ENCODE data around the gene UNKL.

Gene UNKL

GRCh38 chr16:1378804-1379303 lies 35.6 kb downstream of the UNKL start:
- in situ Hi-C loops (cut with MboI; ENCODE audit: low sequenced_read_pairs): no loop called here

GRCh38 chr16:1378087-1378803 lies 36.3 kb downstream of the UNKL start:
- in situ Hi-C loops (cut with MboI; ENCODE audit: low sequenced_read_pairs): no loop called here

GRCh38 chr16:1377406-1378010 lies 37.0 kb downstream of the UNKL start:
- in situ Hi-C loops (cut with MboI; ENCODE audit: low sequenced_read_pairs): no loop called here

GRCh38 chr16:1375741-1376410 lies 38.6 kb downstream of the UNKL start:
- in situ Hi-C loops (cut with MboI; ENCODE audit: low sequenced_read_pairs): no loop called here

- in situ Hi-C loops (cut with MboI; ENCODE audit: low sequenced_read_pairs): no loop called here
These were observed 39.2 kb downstream of the UNKL start for GRCh38 chr16:1375298-1375640.

- in situ Hi-C loops (cut with MboI; ENCODE audit: low sequenced_read_pairs): no loop called here
These were observed 39.8 kb downstream of the UNKL start for GRCh38 chr16:1374418-1375297.

- in situ Hi-C loops (cut with MboI; ENCODE audit: low sequenced_read_pairs): no loop called here
These were observed 42.1 kb downstream of the UNKL start for GRCh38 chr16:1372292-1372950.

GRCh38 chr16:1371054-1371978 lies 43.2 kb downstream of the UNKL start:
- in situ Hi-C loops (cut with MboI; ENCODE audit: low sequenced_read_pairs): no loop called here

GRCh38 chr16:1367486-1368174 lies 46.9 kb downstream of the UNKL start:
- in situ Hi-C loops (cut with MboI; ENCODE audit: low sequenced_read_pairs): no loop called here

- in situ Hi-C loops (cut with MboI; ENCODE audit: low sequenced_read_pairs): no loop called here
These were observed 47.7 kb downstream of the UNKL start for GRCh38 chr16:1366712-1367299.

GRCh38 chr16:1366060-1366711 lies 48.3 kb downstream of the UNKL start:
- in situ Hi-C loops (cut with MboI; ENCODE audit: low sequenced_read_pairs): no loop called here

GRCh38 chr16:1364510-1364909 lies 50.0 kb downstream of the UNKL start:
- in situ Hi-C loops (cut with MboI; ENCODE audit: low sequenced_read_pairs): no loop called here

- in situ Hi-C loops (cut with MboI; ENCODE audit: low sequenced_read_pairs): no loop called here
These were observed 50.9 kb downstream of the UNKL start for GRCh38 chr16:1363501-1364041.

- in situ Hi-C loops (cut with MboI; ENCODE audit: low sequenced_read_pairs): no loop called here
These were observed 51.7 kb downstream of the UNKL start for GRCh38 chr16:1362807-1363206.

- in situ Hi-C loops (cut with MboI; ENCODE audit: low sequenced_read_pairs): no loop called here
These were observed 52.7 kb downstream of the UNKL start for GRCh38 chr16:1361685-1362360.

GRCh38 chr16:1357906-1358566 lies 56.5 kb downstream of the UNKL start:
- in situ Hi-C loops (cut with MboI; ENCODE audit: low sequenced_read_pairs): no loop called here
